GM23338 (cell line): Measurements from ENCODE around the gene GNLY. TPM values are rescaled to one million over a fixed set of nuclear protein-coding genes. Genes with fewer than 3 reads are reported as not detected.
"Not testable (repeated sequence)": the region's sequence is repeated elsewhere in the genome, so short reads cannot be mapped to it uniquely, and the experiment has no call there.

Experiments
- ATAC-seq: fragments of 200-7000 bp; cut with Tn5 transposase; 3 replicates; pipeline ENCODE4 v1.9.1; 2020
- DNase-seq: peaks from one replicate; pipeline ENCODE4 v3.0.0-alpha.2; 2015; ENCODE audit warnings: low spot score
- H2AFZ ChIP-seq: fragments of 200-600 bp; sonication (generic); 2 replicates; pipeline ENCODE4 v1.8.0; 2016; ENCODE audit warnings: antibody characterized with exemption, mild to moderate bottlenecking, moderate library complexity
- H3F3A ChIP-seq: fragments of 200-600 bp; sonication (generic); replicated peaks from 2 replicates; pipeline ENCODE4 v1.8.0; 2017; ENCODE audit warnings: antibody characterized with exemption, mixed run types, low read depth
- H3K27ac ChIP-seq: fragments of 200-600 bp; sonication (generic); 2 replicates; pipeline ENCODE4 v1.6.1; 2016; ENCODE audit warnings: low read depth
- H3K27me3 ChIP-seq: fragments of 200-600 bp; sonication (generic); 2 replicates; pipeline ENCODE4 v1.8.0; 2016; ENCODE audit warnings: mild to moderate bottlenecking, mixed run types, moderate library complexity; ENCODE audit not compliant: insufficient read depth
- H3K36me3 ChIP-seq: fragments of 200-600 bp; sonication (generic); 2 replicates; pipeline ENCODE4 v1.8.0; 2016; ENCODE audit warnings: mild to moderate bottlenecking; ENCODE audit not compliant: insufficient read depth
- H3K4me1 ChIP-seq: fragments of 200-600 bp; sonication (generic); 2 replicates; pipeline ENCODE4 v1.8.0; 2016; ENCODE audit warnings: mild to moderate bottlenecking, moderate library complexity; ENCODE audit not compliant: insufficient read depth
- H3K4me2 ChIP-seq: fragments of 200-600 bp; sonication (generic); 2 replicates; pipeline ENCODE4 v1.7.1; 2017; ENCODE audit warnings: mixed run types
- H3K4me3 ChIP-seq: fragments of 200-600 bp; sonication (generic); 2 replicates; pipeline ENCODE4 v1.6.1; 2016; ENCODE audit warnings: mixed run types
- H3K79me2 ChIP-seq: fragments of 200-600 bp; sonication (generic); replicated peaks from 2 replicates; pipeline ENCODE4 v1.8.0; 2017; ENCODE audit warnings: mild to moderate bottlenecking; ENCODE audit not compliant: insufficient read depth
- H3K9me2 ChIP-seq: fragments of 200-600 bp; sonication (generic); 2 replicates; pipeline ENCODE4 v1.8.0; 2017; ENCODE audit not compliant: insufficient read depth
- H4K20me1 ChIP-seq: fragments of 200-600 bp; sonication (generic); replicated peaks from 2 replicates; pipeline ENCODE4 v1.8.0; 2017; ENCODE audit warnings: mild to moderate bottlenecking; ENCODE audit not compliant: insufficient read depth
- H3K27ac Mint-ChIP-seq: 2 replicates; pipeline ENCODE4 v1.8.0; 2020; ENCODE audit warnings: inconsistent platforms, mild to moderate bottlenecking, moderate library complexity, mixed read lengths
- H3K27me3 Mint-ChIP-seq: 3 replicates; pipeline ENCODE4 v1.8.0; 2022; ENCODE audit warnings: low read depth, mild to moderate bottlenecking, moderate library complexity, mixed read lengths, inconsistent platforms; ENCODE audit not compliant: insufficient read depth, poor library complexity
- H3K36me3 Mint-ChIP-seq: 3 replicates; pipeline ENCODE4 v1.8.0; 2021; ENCODE audit warnings: low read depth, mild to moderate bottlenecking, inconsistent platforms, moderate library complexity, mixed read lengths
- H3K4me1 Mint-ChIP-seq: 3 replicates; pipeline ENCODE4 v1.8.0; 2020; ENCODE audit warnings: mild to moderate bottlenecking, inconsistent platforms, mixed read lengths
- H3K4me3 Mint-ChIP-seq: 3 replicates; pipeline ENCODE4 v1.8.0; 2021; ENCODE audit warnings: moderate library complexity, mild to moderate bottlenecking, inconsistent platforms, mixed read lengths
- H3K9me3 Mint-ChIP-seq: 3 replicates; pipeline ENCODE4 v1.8.0; 2020; ENCODE audit warnings: moderate library complexity, mild to moderate bottlenecking, inconsistent platforms, mixed read lengths
- CREB1 ChIP-seq: fragments of 250-450 bp; sonication (Bioruptor Pico); IDR thresholded peaks from 2 replicates; pipeline ENCODE4 v1.5.0; 2020; ENCODE audit warnings: low read depth, mild to moderate bottlenecking, moderate library complexity
- EZH2phosphoT487 ChIP-seq: fragments of 200-600 bp; sonication (generic); IDR thresholded peaks from one replicate; pipeline ENCODE4 v1.8.1; 2018; ENCODE audit warnings: antibody characterized with exemption; ENCODE audit not compliant: unreplicated experiment
- JUNB ChIP-seq: IDR thresholded peaks from one replicate; pipeline ENCODE4 v1.6.1; 2016; ENCODE audit warnings: antibody characterized with exemption; ENCODE audit not compliant: unreplicated experiment
- NANOG ChIP-seq: IDR thresholded peaks from 2 replicates; pipeline ENCODE4 v1.6.1; 2016; ENCODE audit warnings: antibody characterized with exemption, borderline replicate concordance
- POLR2AphosphoS5 ChIP-seq: IDR thresholded peaks from 2 replicates; pipeline ENCODE4 v1.6.1; 2016; ENCODE audit warnings: antibody characterized with exemption, low read depth
- STAT1 ChIP-seq: IDR thresholded peaks from one replicate; pipeline ENCODE4 v1.6.1; 2016; ENCODE audit warnings: antibody characterized with exemption; ENCODE audit not compliant: unreplicated experiment
- ZNF114 ChIP-seq: fragments of 250-450 bp; sonication (Bioruptor Pico); IDR thresholded peaks from 2 replicates; pipeline ENCODE4 v1.5.0; 2020; ENCODE audit warnings: mild to moderate bottlenecking, moderate library complexity
- ZNF462 ChIP-seq: fragments of 250-450 bp; sonication (Bioruptor Pico); IDR thresholded peaks from 2 replicates; pipeline ENCODE4 v1.5.0; 2020; ENCODE audit warnings: mild to moderate bottlenecking, moderate library complexity
- polyA plus RNA-seq: library from polyadenylated mRNA; unstranded; fragments of >200 nt; fragmentation: Nextera tagmentation; extraction: Ambion mirVana; gene quantifications from 2 replicates; pipeline ENCODE4 v1.2.1, GENCODE V29; 2016
- total RNA-seq: library from RNA; depleted of rRNA; stranded (reverse); fragments of >200 nt; shearing (Covaris generic); gene quantifications from 2 replicates; pipeline ENCODE4 v1.2.3, GENCODE V29; 2014
- TF ChIP-seq, protein P1 (sequence below): IDR thresholded peaks from one replicate; pipeline ENCODE4 v1.6.1; 2018; ENCODE audit warnings: antibody characterized with exemption; ENCODE audit not compliant: unreplicated experiment
- TF ChIP-seq, protein P2 (sequence below): IDR thresholded peaks from 2 replicates; pipeline ENCODE4 v1.6.1; 2016; ENCODE audit warnings: antibody characterized with exemption
- TF ChIP-seq, protein P3 (sequence below), 2 experiments: fragments of 200-600 bp in 1 of 2; sonication (generic) in 1 of 2; conservative IDR thresholded peaks; 2 replicates each; pipeline versions ENCODE4 v1.5.1 to v1.6.1; 2016 to 2017; ENCODE audit warnings: antibody characterized with exemption in 2 of 2, low read depth in 2 of 2, mild to moderate bottlenecking in 2 of 2, moderate library complexity in 1 of 2

The GNLY gene
- total and polyA plus RNA-seq, 2 experiments from 2014 or later, result not detected

DNA sequence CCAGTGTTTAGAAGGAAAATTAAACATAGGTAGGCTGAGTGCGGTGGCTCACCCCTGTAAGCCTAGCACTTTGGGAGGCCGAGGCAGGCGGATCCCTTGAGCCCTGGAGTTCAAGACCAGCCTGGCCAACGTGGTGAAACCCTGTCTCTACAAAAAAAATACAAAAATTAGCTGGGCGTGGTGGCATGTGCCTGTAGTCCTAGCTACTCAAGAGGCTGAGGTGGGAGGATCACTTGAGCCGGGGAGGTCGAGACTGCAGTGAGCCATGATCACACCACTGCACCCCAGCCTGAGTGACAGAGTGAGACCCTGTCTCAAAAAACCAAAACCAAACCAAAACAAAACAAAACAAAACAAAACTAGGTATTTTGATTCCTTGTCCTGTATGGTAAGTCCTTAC, 20.3 kb downstream of the GNLY start:
- H3K4me2 ChIP-seq, H4K20me1 ChIP-seq: not testable (repeated sequence)

GRCh38 chr2:85714841-85715240, 20.7 kb downstream of the GNLY start:
- no peak overlapping the region for H3K27ac Mint-ChIP-seq
- no peak overlapping the region for H3K27ac ChIP-seq
- no peak overlapping the region for H3K4me3 Mint-ChIP-seq
- TF ChIP-seq JUNB (no peak), ZNF114 (CRISPR knock-in tag) (no peak), ZNF462 (CRISPR knock-in tag) (no peak), EZH2phosphoT487 (no peak), CREB1 (no peak), STAT1 (no peak), POLR2AphosphoS5 (no peak), NANOG (no peak)
- TF ChIP-seq, protein P1, sequence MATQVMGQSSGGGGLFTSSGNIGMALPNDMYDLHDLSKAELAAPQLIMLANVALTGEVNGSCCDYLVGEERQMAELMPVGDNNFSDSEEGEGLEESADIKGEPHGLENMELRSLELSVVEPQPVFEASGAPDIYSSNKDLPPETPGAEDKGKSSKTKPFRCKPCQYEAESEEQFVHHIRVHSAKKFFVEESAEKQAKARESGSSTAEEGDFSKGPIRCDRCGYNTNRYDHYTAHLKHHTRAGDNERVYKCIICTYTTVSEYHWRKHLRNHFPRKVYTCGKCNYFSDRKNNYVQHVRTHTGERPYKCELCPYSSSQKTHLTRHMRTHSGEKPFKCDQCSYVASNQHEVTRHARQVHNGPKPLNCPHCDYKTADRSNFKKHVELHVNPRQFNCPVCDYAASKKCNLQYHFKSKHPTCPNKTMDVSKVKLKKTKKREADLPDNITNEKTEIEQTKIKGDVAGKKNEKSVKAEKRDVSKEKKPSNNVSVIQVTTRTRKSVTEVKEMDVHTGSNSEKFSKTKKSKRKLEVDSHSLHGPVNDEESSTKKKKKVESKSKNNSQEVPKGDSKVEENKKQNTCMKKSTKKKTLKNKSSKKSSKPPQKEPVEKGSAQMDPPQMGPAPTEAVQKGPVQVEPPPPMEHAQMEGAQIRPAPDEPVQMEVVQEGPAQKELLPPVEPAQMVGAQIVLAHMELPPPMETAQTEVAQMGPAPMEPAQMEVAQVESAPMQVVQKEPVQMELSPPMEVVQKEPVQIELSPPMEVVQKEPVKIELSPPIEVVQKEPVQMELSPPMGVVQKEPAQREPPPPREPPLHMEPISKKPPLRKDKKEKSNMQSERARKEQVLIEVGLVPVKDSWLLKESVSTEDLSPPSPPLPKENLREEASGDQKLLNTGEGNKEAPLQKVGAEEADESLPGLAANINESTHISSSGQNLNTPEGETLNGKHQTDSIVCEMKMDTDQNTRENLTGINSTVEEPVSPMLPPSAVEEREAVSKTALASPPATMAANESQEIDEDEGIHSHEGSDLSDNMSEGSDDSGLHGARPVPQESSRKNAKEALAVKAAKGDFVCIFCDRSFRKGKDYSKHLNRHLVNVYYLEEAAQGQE, result no peak
- TF ChIP-seq, protein P2, sequence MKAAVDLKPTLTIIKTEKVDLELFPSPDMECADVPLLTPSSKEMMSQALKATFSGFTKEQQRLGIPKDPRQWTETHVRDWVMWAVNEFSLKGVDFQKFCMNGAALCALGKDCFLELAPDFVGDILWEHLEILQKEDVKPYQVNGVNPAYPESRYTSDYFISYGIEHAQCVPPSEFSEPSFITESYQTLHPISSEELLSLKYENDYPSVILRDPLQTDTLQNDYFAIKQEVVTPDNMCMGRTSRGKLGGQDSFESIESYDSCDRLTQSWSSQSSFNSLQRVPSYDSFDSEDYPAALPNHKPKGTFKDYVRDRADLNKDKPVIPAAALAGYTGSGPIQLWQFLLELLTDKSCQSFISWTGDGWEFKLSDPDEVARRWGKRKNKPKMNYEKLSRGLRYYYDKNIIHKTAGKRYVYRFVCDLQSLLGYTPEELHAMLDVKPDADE, result no peak
- TF ChIP-seq, protein P3, sequence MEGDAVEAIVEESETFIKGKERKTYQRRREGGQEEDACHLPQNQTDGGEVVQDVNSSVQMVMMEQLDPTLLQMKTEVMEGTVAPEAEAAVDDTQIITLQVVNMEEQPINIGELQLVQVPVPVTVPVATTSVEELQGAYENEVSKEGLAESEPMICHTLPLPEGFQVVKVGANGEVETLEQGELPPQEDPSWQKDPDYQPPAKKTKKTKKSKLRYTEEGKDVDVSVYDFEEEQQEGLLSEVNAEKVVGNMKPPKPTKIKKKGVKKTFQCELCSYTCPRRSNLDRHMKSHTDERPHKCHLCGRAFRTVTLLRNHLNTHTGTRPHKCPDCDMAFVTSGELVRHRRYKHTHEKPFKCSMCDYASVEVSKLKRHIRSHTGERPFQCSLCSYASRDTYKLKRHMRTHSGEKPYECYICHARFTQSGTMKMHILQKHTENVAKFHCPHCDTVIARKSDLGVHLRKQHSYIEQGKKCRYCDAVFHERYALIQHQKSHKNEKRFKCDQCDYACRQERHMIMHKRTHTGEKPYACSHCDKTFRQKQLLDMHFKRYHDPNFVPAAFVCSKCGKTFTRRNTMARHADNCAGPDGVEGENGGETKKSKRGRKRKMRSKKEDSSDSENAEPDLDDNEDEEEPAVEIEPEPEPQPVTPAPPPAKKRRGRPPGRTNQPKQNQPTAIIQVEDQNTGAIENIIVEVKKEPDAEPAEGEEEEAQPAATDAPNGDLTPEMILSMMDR (conservative IDR thresholded peaks at IDR 0.05; ENCODE audit: low read depth in 2 of 2), result no peak

More for the DNA sequence above, 20.3 kb downstream of the GNLY start:
- not testable (repeated sequence) for H3K4me3 ChIP-seq, H3F3A ChIP-seq, H3K27me3 ChIP-seq, H3K4me3 Mint-ChIP-seq, H3K4me1 ChIP-seq, H3K27ac ChIP-seq, H2AFZ ChIP-seq, DNase-seq, H3K36me3 ChIP-seq, H3K36me3 Mint-ChIP-seq, H3K4me1 Mint-ChIP-seq, H3K79me2 ChIP-seq, H3K9me3 Mint-ChIP-seq, H3K9me2 ChIP-seq, H3K27ac Mint-ChIP-seq, ATAC-seq
- H3K27me3 Mint-ChIP-seq, result peaks cover 15% of the 10 kb centered on the region

More at GRCh38 chr2:85714841-85715240, 20.7 kb downstream of the GNLY start:
- no peaks in the 10 kb centered on the region for H3K79me2 ChIP-seq
- ATAC-seq, result no peak
- no peaks in the 10 kb centered on the region for H3K9me2 ChIP-seq
- no peak overlapping the region for H2AFZ ChIP-seq
- H3K4me1 Mint-ChIP-seq, result no peaks in the 10 kb centered on the region
- no peak for DNase-seq
- H3K4me1 ChIP-seq, result no peaks in the 10 kb centered on the region
- no peaks in the 10 kb centered on the region for H3K36me3 ChIP-seq
- H3K27me3 Mint-ChIP-seq, result peaks cover 16% of the 10 kb centered on the region
- H3K4me2 ChIP-seq, result no peak overlapping the region
- H3K4me3 ChIP-seq, result no peak overlapping the region
- no peaks in the 10 kb centered on the region for H3K9me3 Mint-ChIP-seq
- no peaks in the 10 kb centered on the region for H4K20me1 ChIP-seq
- H3K36me3 Mint-ChIP-seq, result no peaks in the 10 kb centered on the region
- no peaks in the 10 kb centered on the region for H3F3A ChIP-seq
- H3K27me3 ChIP-seq, result no peaks in the 10 kb centered on the region
